Measurements from ENCODE around the gene NFIA. TPM values are rescaled to one million over a fixed set of nuclear protein-coding genes. Genes with fewer than 3 reads are reported as not detected.
A peak's percentile ranks its signal among the peaks of the same experiment; 100 is the strongest.

The NFIA gene
- total RNA-seq, 2 donors from 2014 or later, result 75.3 to 81.3 TPM

DNA sequence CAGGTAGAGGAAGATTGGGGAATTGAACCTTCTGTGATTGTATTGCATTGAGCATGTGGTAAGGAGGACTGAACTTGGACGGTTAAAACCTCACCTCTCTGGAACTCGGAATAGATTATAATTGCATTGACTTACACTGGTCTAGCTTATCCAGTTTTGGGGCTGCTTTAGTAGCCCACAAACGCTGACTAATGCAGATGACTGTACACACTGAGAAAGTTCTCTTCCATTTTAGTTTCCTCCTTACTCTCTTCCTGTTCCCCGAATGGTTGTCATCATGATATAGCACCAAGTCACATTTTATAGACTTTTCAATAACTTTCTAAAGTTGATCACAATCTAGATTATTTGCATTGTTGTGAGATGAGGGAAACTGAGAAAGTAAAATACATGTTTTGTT is 78.2 kb downstream of the NFIA start:
- Histone ChIP-seq H3K36me3 (no peaks in the 10 kb centered on the region), H3K4me1 (peaks cover 0 to 62% of the 10 kb centered on the region in 2 donors), H3K4me3 (no peak overlapping the region), H3K9me3 (no peaks in the 10 kb centered on the region), H3K27me3 (no peaks in the 10 kb centered on the region), H3K27ac (peak overlapping the region in 1 of 2 donors; percentile 19)
- TF ChIP-seq, protein P1, sequence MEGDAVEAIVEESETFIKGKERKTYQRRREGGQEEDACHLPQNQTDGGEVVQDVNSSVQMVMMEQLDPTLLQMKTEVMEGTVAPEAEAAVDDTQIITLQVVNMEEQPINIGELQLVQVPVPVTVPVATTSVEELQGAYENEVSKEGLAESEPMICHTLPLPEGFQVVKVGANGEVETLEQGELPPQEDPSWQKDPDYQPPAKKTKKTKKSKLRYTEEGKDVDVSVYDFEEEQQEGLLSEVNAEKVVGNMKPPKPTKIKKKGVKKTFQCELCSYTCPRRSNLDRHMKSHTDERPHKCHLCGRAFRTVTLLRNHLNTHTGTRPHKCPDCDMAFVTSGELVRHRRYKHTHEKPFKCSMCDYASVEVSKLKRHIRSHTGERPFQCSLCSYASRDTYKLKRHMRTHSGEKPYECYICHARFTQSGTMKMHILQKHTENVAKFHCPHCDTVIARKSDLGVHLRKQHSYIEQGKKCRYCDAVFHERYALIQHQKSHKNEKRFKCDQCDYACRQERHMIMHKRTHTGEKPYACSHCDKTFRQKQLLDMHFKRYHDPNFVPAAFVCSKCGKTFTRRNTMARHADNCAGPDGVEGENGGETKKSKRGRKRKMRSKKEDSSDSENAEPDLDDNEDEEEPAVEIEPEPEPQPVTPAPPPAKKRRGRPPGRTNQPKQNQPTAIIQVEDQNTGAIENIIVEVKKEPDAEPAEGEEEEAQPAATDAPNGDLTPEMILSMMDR (IDR thresholded peaks at IDR 0.05), result no peak
- no peak for DNase-seq (ENCODE audit: low spot score)

DNA sequence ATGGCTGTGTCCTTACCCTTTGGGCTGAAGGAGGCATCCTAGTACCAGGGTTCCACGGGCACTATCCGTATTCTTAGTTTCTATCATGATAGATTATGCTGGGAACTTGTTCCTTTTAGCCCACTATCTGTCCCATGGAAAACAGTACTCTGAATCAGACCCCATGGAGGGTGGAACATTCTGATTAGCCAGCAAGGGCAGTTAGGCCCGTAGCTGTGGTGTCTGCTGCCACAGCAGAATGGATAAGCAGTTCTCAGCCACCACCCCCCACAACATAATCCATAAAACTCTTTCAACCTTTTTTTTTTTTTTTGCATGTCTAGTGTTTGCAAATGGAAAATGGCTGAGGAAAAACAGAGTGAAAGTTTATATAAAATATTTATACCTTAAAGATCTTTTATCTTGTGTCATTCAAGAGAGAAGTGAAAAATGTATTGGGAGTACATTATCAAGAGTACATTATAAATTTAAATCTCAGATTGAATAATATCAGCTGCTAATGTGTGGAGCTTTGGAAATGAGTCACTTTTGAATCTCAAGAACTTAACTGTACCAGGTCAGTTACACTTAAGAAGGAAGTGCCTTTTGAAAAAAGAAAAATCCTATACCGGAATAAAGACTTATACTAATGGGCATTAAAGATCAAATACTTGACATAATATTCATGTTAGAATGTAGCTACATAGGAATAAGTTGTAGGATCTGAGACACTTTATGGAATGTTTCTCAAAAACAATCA is 80.3 kb downstream of the NFIA start:
- no peak overlapping the region for H3K4me3 ChIP-seq
- H3K27ac ChIP-seq, result peak overlapping the region in 1 of 2 donors; percentile 21
- peaks cover 0 to 47% of the 10 kb centered on the region in 2 donors for H3K4me1 ChIP-seq

DNA sequence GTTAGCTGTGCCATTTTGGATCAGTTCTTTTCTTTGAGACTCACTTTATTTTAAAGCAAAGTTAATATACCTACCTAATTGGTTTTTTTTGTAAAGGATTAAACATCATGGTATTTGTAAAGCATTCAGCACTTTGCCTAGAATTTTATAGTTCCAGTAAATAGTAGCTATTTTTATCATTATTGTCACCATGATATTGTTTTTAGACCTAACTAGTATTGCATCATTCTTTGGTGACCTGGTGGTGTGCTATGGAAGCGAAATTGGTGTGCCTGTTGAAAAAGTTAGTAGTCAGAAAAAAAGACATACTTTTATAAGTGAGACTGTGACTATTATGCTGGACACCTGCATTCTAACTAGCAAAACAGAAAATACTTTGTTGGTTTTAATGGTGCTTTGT is 81.0 kb downstream of the NFIA start:
- TF ChIP-seq, protein P1 (IDR thresholded peaks at IDR 0.05), result no peak
- Histone ChIP-seq H3K27me3 (no peaks in the 10 kb centered on the region), H3K27ac (peak overlapping the region in 1 of 2 donors; percentile 1), H3K4me3 (no peak overlapping the region), H3K36me3 (no peaks in the 10 kb centered on the region), H3K4me1 (peaks cover 0 to 45% of the 10 kb centered on the region in 2 donors), H3K9me3 (no peaks in the 10 kb centered on the region)
- DNase-seq (ENCODE audit: low spot score), result no peak

More for the DNA sequence above, 80.3 kb downstream of the NFIA start:
- no peak for DNase-seq (ENCODE audit: low spot score)
- H3K9me3 ChIP-seq, result no peaks in the 10 kb centered on the region
- TF ChIP-seq, protein P1 (IDR thresholded peaks at IDR 0.05), result no peak
- H3K36me3 ChIP-seq, result no peaks in the 10 kb centered on the region
- no peaks in the 10 kb centered on the region for H3K27me3 ChIP-seq

DNA sequence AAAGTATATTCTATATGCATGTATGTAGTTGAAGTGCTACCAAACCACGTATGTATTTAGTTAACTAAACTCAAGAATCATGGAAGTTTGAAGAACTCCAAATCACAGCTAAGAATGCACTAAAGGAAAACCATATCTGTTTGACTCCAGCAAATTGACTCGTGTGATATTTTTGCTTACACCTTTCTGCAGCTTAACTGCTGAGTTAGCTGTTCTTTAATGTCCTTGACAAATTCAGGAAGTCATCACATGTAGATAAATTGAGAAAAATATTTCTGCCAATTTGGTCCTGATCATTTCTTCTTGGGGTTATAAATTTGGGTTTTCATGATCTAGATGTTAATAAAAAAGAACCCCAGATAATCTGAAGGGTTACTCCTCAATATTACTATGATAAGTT is 83.0 kb downstream of the NFIA start:
- Histone ChIP-seq H3K4me1 (peaks cover 0 to 39% of the 10 kb centered on the region in 2 donors), H3K9me3 (no peaks in the 10 kb centered on the region), H3K27ac (no peak overlapping the region), H3K27me3 (no peaks in the 10 kb centered on the region), H3K36me3 (no peaks in the 10 kb centered on the region), H3K4me3 (no peak overlapping the region)
- TF ChIP-seq, protein P1 (IDR thresholded peaks at IDR 0.05), result no peak
- no peak for DNase-seq (ENCODE audit: low spot score)

DNA sequence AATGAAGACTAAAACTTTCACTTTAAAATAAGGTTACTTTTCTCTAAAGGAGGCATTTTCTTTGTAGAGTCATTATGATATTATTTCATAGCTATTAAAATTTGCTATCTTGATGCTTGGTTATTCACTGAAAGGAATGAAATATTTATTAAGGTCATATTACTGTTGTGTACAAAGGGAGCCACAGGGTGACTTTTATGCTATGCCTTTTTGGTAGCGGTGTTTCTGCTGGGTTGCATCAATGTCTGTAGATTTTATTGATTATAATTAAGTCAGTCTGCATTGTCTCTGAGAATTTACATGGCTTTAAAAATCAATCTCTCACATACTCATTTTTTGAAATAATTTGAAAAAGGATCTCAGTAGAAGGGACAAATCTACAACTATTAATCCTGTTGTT is 84.9 kb downstream of the NFIA start:
- Histone ChIP-seq H3K4me3 (no peak overlapping the region), H3K4me1 (peaks cover 0 to 54% of the 10 kb centered on the region in 2 donors), H3K36me3 (no peaks in the 10 kb centered on the region), H3K27ac (no peak overlapping the region), H3K27me3 (no peaks in the 10 kb centered on the region), H3K9me3 (no peaks in the 10 kb centered on the region)
- TF ChIP-seq, protein P1 (IDR thresholded peaks at IDR 0.05), result no peak
- no peak for DNase-seq (ENCODE audit: low spot score)

DNA sequence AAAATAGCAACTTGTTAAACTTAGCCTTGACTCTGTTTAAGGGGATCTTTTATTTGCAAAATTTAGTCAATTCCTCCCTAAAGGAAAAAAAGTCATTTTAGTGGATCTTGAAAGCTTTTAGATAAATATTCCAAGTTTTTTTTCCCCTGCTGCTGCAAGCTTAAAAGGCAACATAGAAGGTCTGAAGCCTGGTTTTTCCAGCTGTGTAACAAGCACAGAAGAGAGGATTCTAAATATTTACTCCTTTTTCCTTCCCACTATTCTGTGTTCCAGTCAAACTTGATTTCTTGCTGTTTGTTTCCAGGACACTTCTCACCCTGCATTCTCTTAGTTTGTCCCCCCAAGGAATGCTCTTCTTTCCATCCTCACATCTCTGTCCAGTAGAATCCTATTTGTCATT is 86.7 kb downstream of the NFIA start:
- no peaks in the 10 kb centered on the region for H3K9me3 ChIP-seq
- H3K4me1 ChIP-seq, result peaks cover 0 to 59% of the 10 kb centered on the region in 2 donors
- no peaks in the 10 kb centered on the region for H3K27me3 ChIP-seq
- H3K36me3 ChIP-seq, result no peaks in the 10 kb centered on the region
- H3K4me3 ChIP-seq, result no peak overlapping the region
- TF ChIP-seq, protein P1 (IDR thresholded peaks at IDR 0.05), result no peak
- H3K27ac ChIP-seq, result no peak overlapping the region
- no peak for DNase-seq (ENCODE audit: low spot score)
